ENCODE data around the gene CMYA5.

CMYA5 gene

DNA sequence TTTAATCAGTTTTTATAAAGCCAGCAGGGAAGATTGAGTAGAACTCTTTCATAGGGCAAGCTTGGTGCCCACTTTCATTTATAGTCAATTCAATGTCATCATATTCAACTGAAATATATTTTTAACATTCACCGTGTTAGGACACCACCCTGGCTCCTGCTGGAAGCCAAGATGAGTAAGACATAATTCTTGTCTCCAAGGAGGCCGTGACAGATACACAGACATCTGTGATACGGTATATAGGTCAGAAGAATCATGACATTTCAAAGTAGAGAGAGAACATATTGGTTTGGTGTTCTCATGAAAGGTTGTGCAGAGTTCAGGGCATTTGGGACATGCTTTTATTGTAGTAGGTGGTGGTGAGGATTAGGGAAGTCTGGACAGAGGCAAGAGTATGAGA is 120.1 kb downstream of the CMYA5 start:
- TF ChIP-seq, protein P1, sequence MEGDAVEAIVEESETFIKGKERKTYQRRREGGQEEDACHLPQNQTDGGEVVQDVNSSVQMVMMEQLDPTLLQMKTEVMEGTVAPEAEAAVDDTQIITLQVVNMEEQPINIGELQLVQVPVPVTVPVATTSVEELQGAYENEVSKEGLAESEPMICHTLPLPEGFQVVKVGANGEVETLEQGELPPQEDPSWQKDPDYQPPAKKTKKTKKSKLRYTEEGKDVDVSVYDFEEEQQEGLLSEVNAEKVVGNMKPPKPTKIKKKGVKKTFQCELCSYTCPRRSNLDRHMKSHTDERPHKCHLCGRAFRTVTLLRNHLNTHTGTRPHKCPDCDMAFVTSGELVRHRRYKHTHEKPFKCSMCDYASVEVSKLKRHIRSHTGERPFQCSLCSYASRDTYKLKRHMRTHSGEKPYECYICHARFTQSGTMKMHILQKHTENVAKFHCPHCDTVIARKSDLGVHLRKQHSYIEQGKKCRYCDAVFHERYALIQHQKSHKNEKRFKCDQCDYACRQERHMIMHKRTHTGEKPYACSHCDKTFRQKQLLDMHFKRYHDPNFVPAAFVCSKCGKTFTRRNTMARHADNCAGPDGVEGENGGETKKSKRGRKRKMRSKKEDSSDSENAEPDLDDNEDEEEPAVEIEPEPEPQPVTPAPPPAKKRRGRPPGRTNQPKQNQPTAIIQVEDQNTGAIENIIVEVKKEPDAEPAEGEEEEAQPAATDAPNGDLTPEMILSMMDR (IDR thresholded peaks at IDR 0.05; ENCODE audit: control insufficient read depth, insufficient read depth, low read depth, low read length, missing control alignments), result no peak
- no peak overlapping the region for H3K4me3 ChIP-seq (ENCODE audit: control insufficient read depth, low read depth, low read length)
- no peak for DNase-seq (ENCODE audit: low read depth)

GRCh38 chr5:79811081-79811480 is 121.4 kb downstream of the CMYA5 start:
- no peak for DNase-seq (ENCODE audit: low read depth)
- H3K4me3 ChIP-seq (ENCODE audit: control insufficient read depth, low read depth, low read length), result no peak overlapping the region
- TF ChIP-seq, protein P1 (IDR thresholded peaks at IDR 0.05; ENCODE audit: control insufficient read depth, insufficient read depth, low read depth, low read length, missing control alignments), result no peak

DNA sequence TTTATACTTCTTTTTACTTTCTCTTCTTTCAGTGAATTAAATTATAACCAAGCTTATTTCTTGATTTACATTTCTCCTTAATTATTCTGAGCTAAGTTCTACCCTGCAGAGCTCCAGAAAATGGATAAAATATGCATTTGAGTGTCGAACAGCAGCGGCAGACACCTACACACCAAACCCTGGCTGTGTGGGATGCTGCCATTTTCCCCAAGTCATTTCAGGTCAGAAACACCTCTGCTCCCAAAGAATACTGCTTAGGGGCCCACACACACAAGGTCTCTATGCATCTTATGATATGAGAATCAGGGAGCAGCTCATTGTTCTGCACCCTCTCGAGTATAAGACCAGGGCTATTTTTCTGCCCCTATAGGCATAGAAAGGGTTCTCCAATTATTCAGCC is 122.3 kb downstream of the CMYA5 start:
- TF ChIP-seq, protein P1 (IDR thresholded peaks at IDR 0.05; ENCODE audit: control insufficient read depth, insufficient read depth, low read depth, low read length, missing control alignments), result no peak
- no peak overlapping the region for H3K4me3 ChIP-seq (ENCODE audit: control insufficient read depth, low read depth, low read length)
- DNase-seq (ENCODE audit: low read depth), result no peak

DNA sequence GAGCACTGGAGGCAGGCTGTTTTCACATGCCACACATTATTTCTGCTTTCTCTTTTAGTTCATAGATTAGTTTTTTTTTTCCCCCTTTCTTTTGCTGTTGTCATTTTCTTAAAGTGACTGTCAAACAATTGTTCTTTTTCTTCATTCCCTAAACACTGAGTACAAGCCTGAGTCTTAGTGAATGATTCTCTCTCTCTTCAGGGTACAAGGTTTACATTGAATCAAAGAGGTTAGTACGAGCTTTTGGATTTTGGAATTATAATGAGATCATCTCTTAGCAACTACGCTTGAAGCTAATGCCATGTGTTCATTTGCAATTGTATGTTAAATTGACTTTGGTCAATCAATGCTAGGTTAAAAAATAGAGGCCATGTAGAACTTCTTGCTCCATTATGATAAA is 125.1 kb downstream of the CMYA5 start:
- TF ChIP-seq, protein P1 (IDR thresholded peaks at IDR 0.05; ENCODE audit: control insufficient read depth, insufficient read depth, low read depth, low read length, missing control alignments), result no peak
- DNase-seq (ENCODE audit: low read depth), result no peak

GRCh38 chr5:79816014-79816413 is 126.4 kb downstream of the CMYA5 start:
- DNase-seq (ENCODE audit: low read depth), result no peak
- TF ChIP-seq, protein P1 (IDR thresholded peaks at IDR 0.05; ENCODE audit: control insufficient read depth, insufficient read depth, low read depth, low read length, missing control alignments), result no peak
- no peak overlapping the region for H3K4me3 ChIP-seq (ENCODE audit: control insufficient read depth, low read depth, low read length)

More for the DNA sequence above, 125.1 kb downstream of the CMYA5 start:
- H3K4me3 ChIP-seq (ENCODE audit: control insufficient read depth, low read depth, low read length), result no peak overlapping the region

DNA sequence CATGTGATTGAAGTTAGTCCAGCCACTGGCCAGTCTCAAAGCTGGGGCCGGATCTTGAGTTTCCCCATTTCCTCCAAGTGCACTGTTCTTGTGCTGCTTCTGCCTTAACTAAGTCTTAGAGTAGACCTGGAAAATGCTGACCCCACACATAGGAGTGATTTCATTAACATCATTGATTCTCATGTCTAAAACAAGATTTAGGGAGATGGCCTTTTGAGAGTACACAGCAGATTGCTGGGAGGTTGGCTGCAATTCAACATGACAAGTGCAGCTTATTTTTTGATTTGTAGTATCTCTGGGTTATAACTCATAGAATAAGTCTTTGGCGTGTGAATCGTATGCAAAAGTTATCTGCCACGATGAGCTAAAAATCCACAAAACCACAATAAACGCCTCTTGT is 131.0 kb downstream of the CMYA5 start:
- DNase-seq (ENCODE audit: low read depth), result no peak
- no peak overlapping the region for H3K4me3 ChIP-seq (ENCODE audit: control insufficient read depth, low read depth, low read length)
- TF ChIP-seq, protein P1 (IDR thresholded peaks at IDR 0.05; ENCODE audit: control insufficient read depth, insufficient read depth, low read depth, low read length, missing control alignments), result no peak

- TF ChIP-seq, protein P1 (IDR thresholded peaks at IDR 0.05; ENCODE audit: control insufficient read depth, insufficient read depth, low read depth, low read length, missing control alignments), result no peak
- no peak for DNase-seq (ENCODE audit: low read depth)
- H3K4me3 ChIP-seq (ENCODE audit: control insufficient read depth, low read depth, low read length), result no peak overlapping the region
These were observed 134.8 kb downstream of the CMYA5 start for GRCh38 chr5:79824444-79824843.
